NCI-H82 (cell line): ENCODE measurements around the gene ROBO1.
"Not testable (repeated sequence)": the region's sequence is repeated elsewhere in the genome, so short reads cannot be mapped to it uniquely, and the experiment has no call there.

Source experiments
- DNase-seq: peaks from one replicate; lab custom pipeline; 2025; lab: John Stamatoyannopoulos, UW

Gene ROBO1

DNA sequence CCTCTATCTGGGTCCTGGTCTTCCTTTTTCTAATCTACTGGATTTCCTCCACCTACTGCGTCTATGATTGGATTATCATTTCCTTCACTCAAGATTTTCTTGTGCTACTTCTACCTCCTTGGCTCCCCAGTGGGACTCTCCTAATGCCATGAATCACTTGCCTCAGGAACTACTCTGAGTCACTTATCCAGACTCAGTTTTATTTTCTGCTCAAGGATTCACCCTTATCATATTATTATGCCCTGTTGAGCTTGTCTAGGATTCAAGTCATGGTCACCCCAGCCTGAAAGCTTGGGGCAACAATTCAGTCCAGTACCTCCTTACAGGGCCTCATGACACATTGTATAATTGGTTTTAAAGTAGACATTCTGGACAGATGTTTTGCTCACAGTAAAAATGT lies 968.1 kb downstream of the ROBO1 start:
- no peak for DNase-seq

DNA sequence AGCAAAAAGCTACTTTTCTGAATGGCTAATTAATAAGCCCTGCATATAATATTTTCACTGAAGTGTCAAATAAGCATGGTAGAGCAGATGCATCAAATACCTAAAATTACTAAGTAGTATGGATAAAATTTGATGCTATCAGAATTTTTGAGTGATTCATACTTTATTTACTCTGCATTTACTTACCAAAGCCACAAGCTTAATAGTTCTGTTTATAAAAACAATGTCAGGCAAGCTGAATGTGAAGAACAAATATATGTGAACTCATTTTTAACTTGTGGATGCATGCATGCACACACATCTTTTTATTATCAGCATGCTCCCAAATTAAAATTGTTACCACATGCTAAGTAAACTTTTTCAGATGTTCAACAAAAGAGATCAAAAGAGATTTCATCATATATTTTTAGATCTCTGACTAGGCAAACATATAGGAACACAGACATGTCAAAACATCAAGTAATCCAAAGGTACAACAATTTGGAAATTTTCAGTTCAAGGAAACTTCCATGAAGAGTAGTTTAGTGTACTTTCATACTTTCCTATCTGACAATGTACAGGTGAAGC lies 969.4 kb downstream of the ROBO1 start:
- DNase-seq, result no peak

DNA sequence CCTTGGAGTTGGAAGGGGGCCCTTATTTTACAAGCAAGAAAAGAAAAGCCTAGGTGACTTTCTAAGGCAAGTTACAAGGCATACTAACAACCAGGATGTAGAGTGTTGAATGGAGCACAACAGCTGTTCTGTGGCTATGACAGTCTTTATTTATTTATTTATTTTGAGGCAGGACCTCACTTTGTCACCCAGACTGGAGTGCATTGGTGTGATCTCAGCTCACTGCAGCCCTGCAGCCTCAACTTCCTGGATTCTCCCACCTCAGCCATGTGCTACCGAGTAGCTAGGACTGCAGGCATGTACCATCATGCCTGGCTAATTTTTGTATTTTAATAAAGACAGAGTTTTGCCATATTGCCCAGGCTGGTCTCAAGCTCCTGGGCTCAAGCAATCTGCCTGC lies 973.4 kb downstream of the ROBO1 start:
- DNase-seq, result no peak

DNA sequence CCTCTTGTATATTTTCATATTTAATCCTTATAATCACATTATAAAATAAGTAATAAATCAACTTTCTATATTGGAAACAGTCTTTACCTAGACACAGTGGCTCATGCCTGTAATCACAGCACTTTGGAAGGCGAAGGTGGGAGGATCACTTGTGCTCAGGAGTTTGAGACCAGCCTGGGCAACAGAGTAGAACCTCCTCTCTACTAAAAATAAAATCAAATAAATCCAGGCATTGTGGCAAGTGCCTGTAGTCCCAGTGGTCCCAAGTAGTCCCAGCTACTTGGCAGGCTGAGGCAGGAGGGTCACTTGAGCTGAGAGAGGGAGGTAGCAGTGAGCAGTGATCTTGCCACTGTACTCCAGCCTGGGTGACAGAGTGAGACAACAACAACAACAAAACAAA lies 975.1 kb downstream of the ROBO1 start:
- no peak for DNase-seq

DNA sequence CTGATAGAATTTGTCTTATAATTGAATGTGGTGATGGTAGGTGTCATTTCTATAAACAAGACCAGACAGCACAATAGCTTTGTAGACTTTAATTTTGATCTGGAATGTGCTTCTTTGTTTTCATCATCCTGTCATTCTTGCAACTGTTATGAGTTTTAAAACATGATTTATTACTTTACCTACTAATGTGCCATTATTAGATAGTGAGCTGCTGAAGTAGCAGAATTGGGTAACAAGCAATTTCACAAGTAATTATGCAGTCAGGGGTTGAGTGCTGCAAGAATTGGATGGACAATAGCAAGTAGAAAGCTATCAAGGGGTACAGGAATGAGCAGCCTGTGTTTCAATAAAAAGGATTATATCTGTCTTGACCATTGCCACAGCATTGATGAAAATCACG lies 975.6 kb downstream of the ROBO1 start:
- DNase-seq, result no peak

DNA sequence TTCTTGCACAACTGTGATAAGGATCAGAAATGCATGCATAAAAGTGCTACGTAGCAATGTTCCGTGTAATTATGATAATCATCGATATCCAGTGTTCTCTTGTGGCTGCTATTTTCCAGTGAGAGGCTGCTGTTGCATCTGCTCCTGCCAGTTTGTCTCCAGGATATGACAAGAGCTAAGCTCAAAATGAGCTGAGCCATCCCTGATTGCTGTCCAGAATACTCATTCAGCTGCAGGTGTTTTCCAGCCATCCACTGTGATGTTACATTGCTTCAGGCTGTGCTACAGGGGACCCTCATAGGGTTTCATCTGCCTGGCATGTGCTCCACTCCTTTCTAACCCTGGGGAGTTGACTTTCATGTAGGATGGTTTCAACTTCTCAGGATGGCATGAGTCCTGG lies 976.0 kb downstream of the ROBO1 start:
- DNase-seq, result peak; percentile 8

DNA sequence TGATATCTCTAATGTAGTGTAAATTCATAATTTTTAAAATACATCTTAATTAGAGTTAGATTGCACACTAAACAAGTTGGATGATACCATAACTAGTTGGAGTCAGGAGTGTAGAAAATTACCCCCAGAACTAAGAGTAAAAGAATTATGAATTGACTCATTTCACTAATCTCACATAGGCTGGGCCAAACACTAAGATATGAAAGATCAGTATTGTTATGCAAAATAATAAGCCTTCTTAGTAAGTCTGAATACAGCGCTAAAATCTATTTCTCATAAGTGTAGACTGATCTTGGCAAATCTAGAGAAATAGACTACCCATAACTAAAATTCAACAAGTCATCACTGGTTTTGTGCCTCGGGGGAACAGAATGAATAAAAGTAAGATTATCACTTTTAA lies 979.0 kb downstream of the ROBO1 start:
- DNase-seq, result no peak

DNA sequence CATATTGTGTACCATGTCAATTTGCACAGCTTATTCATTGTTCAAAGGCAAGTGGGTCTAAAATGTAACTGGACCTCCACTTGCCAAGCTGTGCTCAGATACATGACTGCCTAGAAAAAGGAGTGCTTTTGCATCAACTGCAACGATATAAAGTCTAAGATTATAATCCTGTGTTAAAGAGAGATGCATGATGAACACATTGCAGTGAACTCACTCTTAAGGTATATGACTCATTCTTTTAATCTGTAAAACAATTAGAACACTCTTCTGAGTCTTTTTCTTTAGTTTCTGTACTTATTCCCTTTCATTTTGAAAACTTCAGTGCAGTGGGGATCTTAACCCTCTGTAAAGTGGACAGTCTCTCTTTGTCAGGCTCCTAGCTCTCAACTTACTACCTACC lies 982.8 kb downstream of the ROBO1 start:
- DNase-seq, result no peak

DNA sequence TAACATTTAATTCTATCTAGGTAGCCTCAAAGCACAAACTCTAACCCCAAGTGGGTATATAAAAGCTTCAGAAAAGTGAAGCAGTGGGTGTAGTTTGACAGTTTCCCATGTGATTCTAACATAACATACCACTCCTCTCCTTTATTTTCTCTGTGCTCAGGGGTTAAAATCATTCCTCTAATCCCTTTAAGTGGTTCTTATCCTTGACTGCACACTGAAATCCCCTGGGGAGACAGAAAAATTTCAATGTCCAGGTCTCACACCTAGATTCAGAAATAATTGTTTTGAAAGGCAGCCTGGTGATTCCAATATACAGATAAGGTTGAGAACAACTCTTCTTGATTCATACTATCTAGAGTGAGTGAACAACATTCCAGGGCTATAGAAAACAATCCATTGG lies 986.4 kb downstream of the ROBO1 start:
- DNase-seq, result peak; percentile 74

DNA sequence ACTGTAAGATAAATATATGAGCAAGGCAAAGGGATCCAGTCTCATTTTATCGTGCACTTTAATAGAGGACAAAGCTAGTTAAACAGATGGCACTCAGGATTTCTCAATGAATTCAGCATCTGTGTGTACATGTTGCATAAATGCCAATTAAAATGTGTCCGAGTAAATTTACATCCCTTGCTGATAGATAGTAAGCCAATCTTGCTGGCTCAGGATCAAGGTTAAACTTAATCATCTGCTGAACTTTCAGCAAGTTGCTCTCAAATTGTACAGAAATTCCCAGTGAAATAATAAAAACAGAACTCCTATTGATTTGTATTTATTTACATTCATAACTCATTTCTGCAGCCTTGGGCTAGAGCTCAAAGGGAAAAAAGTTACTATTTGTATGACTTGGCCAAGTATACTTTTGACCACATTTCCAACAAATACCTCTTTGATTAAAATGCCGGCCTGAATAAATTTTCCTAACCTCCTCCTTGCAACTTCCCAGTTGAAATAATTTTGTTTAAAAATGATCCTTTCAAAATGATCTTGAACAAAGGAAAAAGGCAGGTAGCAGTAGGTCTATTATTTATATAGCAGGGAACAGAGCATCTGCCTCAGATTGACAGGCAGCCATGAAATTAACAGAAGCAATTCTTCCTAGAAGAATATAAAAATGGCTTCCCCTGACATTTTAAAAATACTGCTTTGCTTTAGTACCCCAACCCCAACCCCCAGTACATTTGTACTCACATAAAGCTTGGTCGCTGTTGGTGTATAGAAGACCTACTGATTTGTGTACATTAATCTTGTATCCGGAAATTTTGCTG lies 1001.9 kb downstream of the ROBO1 start:
- peak; percentile 81 for DNase-seq

DNA sequence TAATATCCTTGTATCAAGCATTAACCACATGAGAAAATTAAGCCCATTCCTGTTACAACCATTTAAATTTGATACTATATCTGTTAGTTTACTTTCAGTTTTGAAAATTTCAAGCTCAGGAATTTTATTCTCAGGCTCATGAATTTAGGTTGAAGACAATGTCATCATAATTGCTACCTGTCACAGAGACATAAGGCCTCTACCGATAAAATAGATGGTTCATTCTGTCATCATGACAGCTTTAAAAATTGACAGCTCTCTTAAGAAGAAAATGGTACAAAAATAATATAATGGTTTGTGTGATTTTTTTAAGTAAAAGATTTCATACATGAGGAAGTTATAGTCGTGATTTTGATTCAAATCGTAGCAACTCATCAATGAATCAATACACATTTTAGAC lies 1003.2 kb downstream of the ROBO1 start:
- DNase-seq, result no peak

DNA sequence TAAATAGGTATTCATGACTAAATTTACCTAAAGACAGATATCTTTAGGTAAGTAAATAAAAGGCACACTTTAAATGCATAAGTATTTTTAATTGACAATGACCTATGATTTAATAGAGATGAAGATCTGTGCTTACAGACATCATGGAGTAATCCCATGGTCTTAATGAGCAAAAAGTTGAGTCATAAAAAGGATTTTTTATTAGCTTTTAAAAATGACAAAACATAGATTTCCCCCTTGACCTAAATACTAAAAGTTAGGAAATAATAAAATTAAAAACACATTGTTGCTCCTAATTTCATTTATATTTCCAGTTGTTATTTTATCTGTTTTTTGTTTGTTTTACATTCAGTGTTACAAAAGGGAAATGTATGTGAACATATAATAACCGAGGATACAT lies 1005.7 kb downstream of the ROBO1 start:
- no peak for DNase-seq

DNA sequence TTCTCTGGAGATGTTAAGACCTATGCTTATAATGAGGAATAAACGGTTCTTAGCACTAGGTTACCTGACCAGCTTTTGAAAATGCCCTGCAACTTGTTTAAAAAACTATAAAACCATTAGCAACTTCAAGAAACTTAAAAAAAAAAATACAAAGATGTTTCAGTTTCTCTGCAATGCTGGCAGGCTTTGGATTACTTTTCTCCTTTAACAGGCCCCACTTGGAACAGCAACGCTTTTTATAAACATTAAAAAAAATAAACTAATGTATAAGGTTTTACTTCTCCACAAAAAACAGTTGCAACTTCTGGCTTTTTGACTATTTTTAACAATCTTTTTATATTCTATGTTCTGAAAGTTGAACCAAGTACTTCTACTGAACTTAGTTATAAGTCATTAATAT lies 1006.7 kb downstream of the ROBO1 start:
- no peak for DNase-seq

DNA sequence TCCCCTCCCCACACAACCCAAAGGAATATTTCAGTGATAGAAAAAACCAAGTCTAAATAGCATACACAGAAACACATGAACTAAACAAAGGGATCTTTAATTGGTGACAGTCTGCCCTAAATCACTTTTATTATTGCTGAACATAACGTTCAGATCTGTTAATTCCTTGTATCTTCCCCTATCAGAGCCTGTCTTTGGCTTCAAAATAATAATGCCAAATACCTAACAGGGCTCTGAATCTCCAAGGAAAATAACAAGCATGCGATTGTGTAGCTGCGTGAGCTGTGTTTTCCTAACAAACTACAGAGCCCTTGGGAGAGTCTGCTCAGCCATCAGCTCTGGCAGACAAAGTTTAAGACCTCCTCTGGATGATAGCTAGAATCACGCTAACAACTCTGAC lies 1010.1 kb downstream of the ROBO1 start:
- DNase-seq, result no peak

DNA sequence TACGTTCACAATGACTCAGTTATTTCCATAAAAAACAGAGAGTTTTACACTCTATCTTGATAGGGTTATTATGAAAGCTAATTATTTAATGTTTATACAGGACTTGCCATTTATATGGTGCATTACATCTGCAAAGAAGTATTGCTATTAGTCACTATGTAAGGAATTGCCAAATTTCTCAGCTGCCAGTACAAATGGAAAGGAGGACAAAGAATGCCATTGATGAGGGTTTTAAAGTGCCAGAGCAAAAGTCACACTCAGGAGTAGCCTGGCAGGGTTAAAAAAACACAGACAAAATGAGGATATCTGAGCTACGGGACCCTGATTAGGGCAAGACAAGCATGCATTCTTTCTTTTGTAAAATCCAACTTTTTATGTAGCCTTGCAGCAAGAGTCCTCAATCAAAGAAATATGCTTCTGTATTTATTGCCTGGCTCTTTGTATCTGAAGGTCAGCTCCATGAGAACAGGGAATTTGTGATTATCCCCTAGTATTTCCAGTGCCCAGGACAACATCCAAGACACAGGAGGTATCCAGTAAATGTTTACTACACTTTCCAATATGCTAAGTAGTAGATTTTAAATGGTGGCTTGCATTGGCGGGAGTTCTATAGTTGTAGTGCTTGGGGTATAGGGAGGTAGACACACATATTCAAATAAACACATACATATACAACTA lies 1013.6 kb downstream of the ROBO1 start:
- DNase-seq, result no peak

DNA sequence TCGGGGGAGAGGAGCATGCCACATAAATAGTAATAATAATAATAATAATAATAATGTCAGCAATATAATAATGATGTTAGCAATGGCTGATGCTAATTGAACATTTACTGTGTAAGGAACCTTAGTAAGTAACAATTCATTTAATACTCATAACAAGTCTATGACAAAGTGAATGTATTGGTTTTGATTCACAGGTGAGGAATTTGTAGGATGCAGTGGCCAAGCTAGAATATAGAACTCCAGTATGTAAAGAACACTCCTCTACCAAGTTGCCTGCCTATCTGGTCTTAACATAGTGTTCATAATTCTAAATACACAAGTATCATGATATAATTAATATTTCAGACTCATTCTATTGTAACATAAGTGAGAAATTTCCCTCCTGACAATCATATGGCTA lies 1016.5 kb downstream of the ROBO1 start:
- DNase-seq, result no peak

DNA sequence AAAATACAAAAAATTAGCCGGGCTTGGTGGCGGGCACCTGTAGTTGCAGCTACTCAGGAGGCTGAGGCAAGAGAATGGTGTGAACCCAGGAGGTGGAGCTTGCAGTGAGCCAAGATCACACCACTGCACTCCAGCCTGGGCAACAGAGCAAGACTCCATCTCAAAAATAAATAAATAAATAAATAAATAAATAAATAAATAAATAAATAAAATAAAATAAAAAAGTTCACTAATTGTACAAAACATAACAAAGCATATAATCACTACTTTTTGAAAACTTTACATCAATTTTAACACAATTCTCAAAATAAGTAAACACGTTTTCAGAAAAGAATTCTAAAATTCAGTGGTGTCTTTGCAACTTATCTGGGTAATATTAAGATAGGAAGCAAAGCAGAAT lies 1017.5 kb downstream of the ROBO1 start:
- DNase-seq, result not testable (repeated sequence)

DNA sequence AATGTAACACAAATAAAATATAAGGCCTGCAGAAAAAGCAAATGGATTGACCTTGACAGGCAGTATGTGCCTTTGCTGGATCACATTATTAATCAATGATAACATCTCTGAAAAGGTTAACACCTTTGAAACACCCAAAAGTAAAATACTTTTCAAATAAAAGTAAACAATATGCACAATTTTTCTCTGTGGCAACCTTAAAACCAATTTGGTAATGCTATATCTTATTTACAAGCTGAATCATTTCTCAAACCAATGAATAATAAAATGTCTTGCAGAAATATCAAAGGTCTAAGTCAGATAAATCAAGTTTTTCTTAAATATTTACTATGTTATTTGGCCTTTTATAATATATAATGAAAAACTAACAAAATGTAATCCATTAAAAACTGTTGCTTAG lies 1018.7 kb downstream of the ROBO1 start:
- DNase-seq, result no peak

DNA sequence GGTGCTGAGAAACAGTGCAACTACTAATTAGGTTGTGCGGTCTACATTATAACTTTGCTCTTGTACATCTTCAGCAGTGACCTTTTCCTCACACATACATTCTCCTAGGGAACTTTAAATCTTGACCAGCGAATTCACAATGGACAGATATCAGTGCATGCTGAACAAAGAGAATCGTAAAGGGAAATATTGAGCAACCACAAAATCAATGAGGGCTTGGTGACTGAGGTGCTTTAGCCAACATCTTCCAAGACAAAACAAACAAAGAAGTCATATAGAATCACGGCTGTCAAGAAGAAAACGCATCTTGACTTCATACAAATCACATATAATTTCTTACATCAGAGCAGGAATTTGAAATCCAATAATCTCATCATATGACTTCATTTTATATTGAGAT lies 1022.0 kb downstream of the ROBO1 start:
- no peak for DNase-seq

DNA sequence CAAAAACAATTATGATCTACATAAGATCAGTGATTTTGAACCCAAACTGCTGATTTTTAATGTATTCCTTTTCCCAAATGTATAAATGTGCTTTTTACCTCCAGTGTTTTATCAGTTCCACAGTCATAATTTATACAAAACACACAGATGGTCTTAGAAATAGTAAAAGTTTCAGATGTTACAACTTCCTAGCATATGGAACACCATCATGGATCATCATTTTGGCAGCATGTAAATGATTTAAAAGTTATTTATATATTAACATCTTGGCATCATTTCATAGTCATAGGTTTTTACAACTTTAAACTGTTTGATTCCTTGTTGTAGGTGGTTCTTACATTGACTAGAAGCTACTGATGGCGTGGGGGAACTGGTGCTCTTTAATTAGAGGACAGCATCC lies 1025.3 kb downstream of the ROBO1 start:
- DNase-seq, result no peak

DNA sequence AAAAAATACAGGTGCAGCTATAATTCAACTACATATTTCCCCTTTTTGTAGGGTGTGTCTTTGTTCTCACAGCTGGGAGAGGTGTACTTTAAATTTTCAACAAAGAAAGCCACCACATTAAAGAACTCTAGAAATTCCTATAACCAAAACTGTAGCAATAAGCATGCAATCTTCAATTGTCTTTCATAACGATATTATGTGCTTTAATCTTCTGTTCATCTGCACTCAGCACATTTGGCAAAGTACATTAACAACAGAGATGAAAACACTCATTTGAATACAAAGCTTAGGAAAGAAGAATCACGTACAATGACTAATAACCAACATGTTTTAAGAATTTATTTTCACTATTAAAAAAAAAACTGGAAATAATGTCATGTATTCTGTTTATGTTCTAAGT lies 1025.8 kb downstream of the ROBO1 start:
- DNase-seq, result peak; percentile 5

DNA sequence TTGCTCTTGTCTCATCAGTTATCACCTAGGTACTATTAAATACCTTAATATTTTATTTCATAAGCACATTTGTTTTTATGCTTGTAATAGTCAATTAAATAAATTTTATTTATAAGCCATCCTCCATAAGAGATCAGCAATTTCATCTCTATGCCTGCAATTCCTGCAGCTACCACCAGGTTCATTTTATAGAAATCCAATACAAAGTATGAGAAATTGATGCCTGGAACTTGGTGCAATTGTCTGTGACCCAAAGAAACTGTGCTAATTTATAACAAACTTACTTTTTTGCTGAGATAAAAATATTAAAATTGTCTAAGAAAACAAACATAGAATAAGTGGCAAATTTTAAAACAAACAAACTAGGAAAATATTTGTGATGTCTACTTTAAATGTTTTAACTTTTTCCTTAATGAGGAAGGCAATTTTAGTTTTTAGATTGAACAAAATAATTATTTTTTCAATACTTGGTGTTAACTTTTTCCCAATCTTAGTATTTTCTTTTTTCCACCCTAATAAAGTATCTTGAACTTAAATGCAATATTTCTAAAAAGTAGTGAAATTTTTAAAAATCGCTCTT lies 1026.6 kb downstream of the ROBO1 start:
- DNase-seq, result peak; percentile 47

DNA sequence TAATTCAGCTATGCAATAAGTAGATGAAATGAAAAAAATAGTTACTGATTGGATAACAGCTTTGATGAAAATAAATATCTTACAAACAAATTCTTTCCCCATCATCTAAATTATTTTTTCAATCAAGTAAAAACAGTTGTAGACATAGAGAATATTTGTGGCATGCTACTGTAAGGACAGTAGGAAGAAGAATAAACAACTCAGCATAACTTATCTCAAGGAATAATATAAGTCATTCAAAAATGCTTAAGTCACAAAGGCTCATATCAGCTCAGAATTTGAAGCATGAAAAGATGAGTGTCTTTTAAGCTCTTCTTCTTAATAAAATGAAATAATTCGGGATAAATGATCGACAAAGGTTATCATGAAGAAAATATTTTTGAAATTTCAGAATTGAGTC lies 1029.0 kb downstream of the ROBO1 start:
- DNase-seq, result no peak
